Measurements from ENCODE around the gene OR10D3. TPM values are rescaled to one million over a fixed set of nuclear protein-coding genes. Genes with fewer than 3 reads are reported as not detected.
"Not testable (repeated sequence)": the region's sequence is repeated elsewhere in the genome, so short reads cannot be mapped to it uniquely, and the experiment has no call there.

The OR10D3 gene
- total RNA-seq, 1 experiment from 2014 or later = not detected

DNA sequence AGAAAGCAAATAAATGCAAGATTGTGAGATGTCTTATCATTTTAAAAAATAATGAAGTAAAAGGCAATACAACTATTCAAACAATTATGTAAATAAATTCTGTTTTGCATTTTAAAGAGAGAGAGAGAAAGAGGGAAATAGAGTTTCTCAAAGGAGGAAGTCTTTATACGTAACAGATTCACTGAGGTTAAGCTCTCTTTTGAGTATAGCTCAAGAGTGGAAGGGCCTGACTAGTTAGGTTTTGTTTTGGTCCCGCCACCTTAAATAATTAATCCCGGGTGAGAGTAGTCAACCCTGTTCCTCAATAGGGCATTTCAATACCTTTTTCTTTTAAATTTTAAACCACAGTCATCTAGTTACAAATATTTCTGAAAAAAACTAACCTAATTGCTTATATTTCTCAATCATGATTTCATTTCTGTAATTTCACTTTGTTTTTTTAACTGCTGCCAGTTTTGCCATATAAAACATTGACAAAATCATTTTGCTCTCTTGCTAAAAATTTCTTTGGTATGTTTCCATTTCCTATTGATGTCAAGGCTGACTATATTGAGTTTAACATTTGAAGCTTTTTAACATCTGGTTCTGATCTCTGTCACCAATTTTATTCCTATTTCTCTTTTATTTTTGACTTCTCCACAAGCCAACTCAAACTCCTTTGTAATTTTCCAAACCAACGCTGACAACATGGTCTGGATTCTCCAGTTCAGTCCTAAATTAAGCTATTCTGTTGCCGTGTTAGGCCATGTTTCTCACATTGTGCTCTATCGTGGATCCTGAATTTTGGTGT lies 10.3 kb downstream of the OR10D3 start:
- no peak for DNase-seq (ENCODE audit: low spot score)
- in situ Hi-C loops (cut with HindIII; ENCODE audit: low sequenced_read_pairs) = no loop called here

DNA sequence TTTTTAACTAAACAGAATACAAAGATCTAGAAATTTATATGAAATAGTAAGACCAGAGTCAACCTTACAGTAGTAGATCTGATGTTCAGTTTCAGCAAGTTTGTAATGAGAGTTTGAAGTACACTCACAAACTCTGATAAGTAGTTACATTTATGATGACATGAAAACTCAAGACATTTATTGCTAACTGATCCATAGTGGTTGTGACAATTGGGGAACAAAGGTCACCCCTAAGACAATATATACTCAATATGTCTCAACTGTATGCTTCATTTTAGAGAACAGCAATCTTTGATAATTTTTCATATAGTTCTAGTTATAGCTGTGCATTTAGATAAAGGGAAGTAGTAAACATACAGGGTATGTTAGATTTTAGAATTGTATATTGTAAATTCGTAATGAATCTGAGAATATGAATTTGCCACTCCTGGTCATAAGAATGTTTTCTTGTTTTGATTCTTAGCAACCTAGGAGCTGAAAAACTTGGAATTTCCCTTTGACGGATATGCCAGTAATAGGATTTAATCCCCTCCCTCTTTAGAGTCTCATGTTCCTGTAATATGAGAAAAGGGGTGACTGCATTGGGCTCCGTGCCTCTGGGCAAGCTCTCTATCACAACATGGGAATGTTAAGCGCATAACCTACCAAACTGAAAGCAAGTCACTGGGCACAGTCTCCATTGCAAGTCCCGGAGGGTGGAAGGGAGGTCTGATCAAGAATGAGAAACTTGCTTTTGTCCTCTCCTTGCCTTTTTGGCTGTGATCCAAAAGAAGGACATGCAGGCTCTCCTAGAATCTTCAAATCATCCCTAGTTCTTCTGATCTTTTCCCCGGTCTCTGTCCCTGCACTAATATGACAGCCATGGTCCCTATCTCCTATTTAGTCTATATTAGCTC lies 11.4 kb downstream of the OR10D3 start:
- in situ Hi-C loops (cut with HindIII; ENCODE audit: low sequenced_read_pairs) = no loop called here
- DNase-seq (ENCODE audit: low spot score) = no peak

- in situ Hi-C loops (cut with HindIII; ENCODE audit: low sequenced_read_pairs) = no loop called here
- DNase-seq (ENCODE audit: low spot score) = peak; percentile 12
Observed at GRCh38 chr11:124195189-124195734, 12.1 kb downstream of the OR10D3 start.

- no peak for DNase-seq (ENCODE audit: low spot score)
- in situ Hi-C loops (cut with HindIII; ENCODE audit: low sequenced_read_pairs) = no loop called here
Observed at GRCh38 chr11:124197999-124198398, 14.9 kb downstream of the OR10D3 start.

DNA sequence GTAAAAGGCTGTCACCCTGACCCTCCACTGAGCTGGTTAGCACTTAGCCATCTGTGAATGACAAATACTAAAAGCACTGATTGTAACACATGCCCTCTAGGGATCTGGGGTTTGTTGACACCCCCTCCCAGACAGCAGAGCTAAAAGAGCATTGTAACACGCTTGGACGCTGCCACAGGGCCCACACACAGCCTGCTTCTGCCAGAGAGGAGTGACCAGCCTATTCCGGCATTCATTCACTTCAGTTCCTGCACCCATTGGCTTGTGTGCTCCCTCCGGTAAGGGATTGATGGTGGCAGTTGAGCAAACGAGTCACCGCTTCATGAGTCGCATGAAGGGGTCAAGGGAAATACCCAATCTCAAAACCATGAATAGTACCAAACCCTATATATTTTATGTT lies 15.8 kb downstream of the OR10D3 start:
- in situ Hi-C loops (cut with HindIII; ENCODE audit: low sequenced_read_pairs) = no loop called here
- no peak for DNase-seq (ENCODE audit: low spot score)

GRCh38 chr11:124199702-124200101 lies 16.6 kb downstream of the OR10D3 start:
- in situ Hi-C loops (cut with HindIII; ENCODE audit: low sequenced_read_pairs) = no loop called here
- no peak for DNase-seq (ENCODE audit: low spot score)

DNA sequence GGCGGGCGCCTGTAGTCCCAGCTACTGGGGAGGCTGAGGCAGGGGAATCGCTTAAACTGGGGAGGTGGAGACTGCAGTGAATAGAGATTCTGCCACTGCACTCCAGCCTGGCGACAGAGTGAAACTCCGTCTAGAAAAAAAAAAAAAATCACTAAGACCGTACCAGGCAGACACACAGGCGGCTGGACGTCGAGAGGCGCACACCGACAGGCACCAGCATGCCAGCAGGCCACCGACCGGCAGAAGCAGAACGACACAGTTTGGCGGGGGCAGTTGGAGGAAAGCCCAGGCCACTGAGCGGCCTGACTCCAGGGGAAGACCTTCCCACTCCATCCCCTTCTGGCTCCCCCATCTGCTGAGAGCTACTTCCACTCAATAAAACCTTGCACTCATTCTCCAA lies 17.5 kb downstream of the OR10D3 start:
- in situ Hi-C loops (cut with HindIII; ENCODE audit: low sequenced_read_pairs) = no loop called here
- DNase-seq (ENCODE audit: low spot score) = no peak

DNA sequence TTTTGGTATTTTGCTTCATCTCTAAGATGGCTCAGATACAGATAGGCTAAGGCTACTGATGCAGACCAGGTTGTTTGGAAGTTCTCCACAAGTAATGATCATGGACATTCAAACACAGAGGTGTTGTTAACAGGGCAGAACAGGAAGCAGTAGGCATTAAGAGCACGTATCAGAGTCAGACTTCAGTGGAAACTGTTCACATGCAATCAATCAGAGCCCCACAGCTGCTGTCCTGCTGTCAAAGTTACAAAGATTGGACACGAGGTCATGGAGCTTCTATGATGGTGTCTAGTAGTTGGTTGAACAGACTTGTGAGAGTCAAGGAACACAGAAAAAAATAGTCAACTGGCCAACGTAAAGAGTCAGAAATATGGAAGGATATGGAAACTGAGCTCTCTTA lies 19.8 kb downstream of the OR10D3 start:
- in situ Hi-C loops (cut with HindIII; ENCODE audit: low sequenced_read_pairs) = no loop called here
- DNase-seq (ENCODE audit: low spot score) = no peak

- no peak for DNase-seq (ENCODE audit: low spot score)
- in situ Hi-C loops (cut with HindIII; ENCODE audit: low sequenced_read_pairs) = no loop called here
Observed at GRCh38 chr11:124204008-124204407, 20.9 kb downstream of the OR10D3 start.

- DNase-seq (ENCODE audit: low spot score) = no peak
- in situ Hi-C loops (cut with HindIII; ENCODE audit: low sequenced_read_pairs) = no loop called here
Observed at GRCh38 chr11:124207102-124207792, 24.1 kb downstream of the OR10D3 start.

DNA sequence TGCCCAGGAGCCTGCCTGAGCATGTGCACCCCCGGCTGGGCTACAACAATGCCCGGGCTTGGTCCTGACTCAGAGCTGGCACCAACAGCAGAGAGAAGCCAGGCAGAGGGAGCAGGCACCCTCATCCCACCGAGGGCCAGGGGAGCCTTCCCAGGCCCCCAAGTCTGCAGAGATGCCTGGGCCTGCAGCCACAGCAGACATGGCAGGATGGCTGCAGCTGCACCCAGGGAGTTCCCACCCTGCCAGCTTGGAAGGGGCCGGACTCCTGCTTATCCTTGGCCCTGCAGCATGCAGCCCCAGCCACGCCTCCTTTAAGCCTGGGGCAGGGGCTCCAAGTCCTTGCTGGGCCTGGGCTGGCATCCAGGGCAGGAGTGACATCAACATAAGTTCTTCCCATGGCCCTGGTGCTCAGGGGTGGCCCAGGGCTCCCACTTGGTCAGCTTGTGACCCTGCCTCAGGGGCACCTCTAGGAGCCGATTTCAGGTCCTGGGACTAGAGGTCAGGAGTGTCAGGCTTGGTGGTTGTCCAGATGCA lies 26.7 kb downstream of the OR10D3 start:
- no peak for DNase-seq (ENCODE audit: low spot score)
- in situ Hi-C loops (cut with HindIII; ENCODE audit: low sequenced_read_pairs) = no loop called here

GRCh38 chr11:124210421-124210820 lies 27.3 kb downstream of the OR10D3 start:
- no peak for DNase-seq (ENCODE audit: low spot score)
- in situ Hi-C loops (cut with HindIII; ENCODE audit: low sequenced_read_pairs) = no loop called here

DNA sequence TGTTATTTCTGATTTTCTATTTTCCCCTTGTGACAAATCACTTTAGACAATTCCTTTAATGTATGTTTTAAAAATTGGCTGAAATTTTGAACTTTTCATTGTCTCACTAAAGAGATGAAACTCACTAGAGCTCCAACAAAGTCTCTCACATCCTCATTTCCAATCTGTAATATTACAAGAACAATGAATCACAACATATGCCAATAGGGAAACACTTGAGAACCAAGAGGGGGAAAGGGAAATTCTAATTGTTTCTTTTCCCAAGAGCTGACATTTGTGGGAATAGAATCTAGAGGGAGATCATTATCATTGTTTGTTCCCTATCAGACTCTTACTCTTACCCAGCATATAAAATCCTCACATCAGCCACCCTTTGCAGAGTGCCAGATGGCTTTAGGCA lies 28.2 kb downstream of the OR10D3 start:
- no peak for DNase-seq (ENCODE audit: low spot score)
- in situ Hi-C loops (cut with HindIII; ENCODE audit: low sequenced_read_pairs) = no loop called here

- no peak for DNase-seq (ENCODE audit: low spot score)
- in situ Hi-C loops (cut with HindIII; ENCODE audit: low sequenced_read_pairs) = no loop called here
Observed at GRCh38 chr11:124214027-124214426, 30.9 kb downstream of the OR10D3 start.

DNA sequence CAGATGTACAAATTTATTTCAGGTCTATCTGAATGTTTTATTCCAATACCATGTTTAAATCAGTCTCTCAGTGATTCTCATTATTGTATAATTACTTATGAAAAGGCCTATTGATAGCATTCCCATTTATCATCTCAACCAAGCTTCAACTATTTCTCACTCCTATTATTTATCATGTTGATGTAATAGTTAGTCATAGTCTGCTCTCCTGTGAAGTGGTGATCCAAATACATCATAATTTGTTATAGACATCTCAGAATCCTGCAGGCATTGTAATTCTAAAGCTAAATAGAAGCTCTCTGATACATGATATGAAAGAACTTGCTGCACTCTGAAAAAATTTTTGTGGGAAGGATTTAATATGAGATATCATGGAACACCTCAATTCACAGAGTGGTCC lies 36.0 kb downstream of the OR10D3 start:
- no peak for DNase-seq (ENCODE audit: low spot score)
- in situ Hi-C loops (cut with HindIII; ENCODE audit: low sequenced_read_pairs) = no loop called here

GRCh38 chr11:124222407-124222806 lies 39.3 kb downstream of the OR10D3 start:
- in situ Hi-C loops (cut with HindIII; ENCODE audit: low sequenced_read_pairs) = no loop called here
- DNase-seq (ENCODE audit: low spot score) = no peak

DNA sequence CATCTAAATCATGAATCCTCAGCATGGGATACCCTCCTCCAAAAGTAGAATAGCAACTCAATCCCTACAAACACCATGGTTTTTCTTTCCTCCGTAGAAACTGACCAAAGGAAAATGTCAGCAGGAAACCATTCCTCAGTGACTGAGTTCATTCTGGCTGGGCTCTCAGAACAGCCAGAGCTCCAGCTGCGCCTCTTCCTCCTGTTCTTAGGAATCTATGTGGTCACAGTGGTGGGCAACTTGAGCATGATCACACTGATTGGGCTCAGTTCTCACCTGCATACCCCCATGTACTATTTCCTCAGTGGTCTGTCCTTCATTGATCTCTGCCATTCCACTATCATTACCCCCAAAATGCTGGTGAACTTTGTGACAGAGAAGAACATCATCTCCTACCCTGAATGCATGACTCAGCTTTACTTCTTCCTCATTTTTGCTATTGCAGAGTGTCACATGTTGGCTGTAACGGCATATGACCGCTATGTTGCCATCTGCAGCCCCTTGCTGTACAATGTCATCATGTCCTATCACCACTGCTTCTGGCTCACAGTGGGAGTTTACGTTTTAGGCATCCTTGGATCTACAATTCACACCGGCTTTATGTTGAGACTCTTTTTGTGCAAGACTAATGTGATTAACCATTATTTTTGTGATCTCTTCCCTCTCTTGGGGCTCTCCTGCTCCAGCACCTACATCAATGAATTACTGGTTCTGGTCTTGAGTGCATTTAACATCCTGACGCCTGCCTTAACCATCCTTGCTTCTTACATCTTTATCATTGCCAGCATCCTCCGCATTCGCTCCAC lies 41.7 kb downstream of the OR10D3 start:
- DNase-seq (ENCODE audit: low spot score); in situ Hi-C loops (cut with HindIII; ENCODE audit: low sequenced_read_pairs): not testable (repeated sequence)

DNA sequence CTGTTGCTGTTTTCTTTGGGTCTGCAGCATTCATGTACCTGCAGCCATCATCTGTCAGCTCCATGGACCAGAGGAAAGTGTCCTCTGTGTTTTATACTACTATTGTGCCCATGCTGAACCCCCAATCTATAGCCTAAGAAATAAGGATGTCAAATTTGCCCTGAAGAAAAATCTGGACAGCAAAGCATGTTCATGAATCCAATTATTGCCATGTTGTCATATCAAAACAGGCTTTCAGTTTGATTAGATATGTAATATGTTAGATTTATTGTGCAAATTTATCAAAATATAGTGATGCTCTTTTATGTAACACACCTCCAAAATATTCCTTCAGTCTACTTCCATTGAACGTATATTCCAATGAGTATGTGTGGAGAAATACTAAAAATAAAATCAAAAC lies 42.3 kb downstream of the OR10D3 start:
- no peak for DNase-seq (ENCODE audit: low spot score)
- in situ Hi-C loops (cut with HindIII; ENCODE audit: low sequenced_read_pairs) = no loop called here

DNA sequence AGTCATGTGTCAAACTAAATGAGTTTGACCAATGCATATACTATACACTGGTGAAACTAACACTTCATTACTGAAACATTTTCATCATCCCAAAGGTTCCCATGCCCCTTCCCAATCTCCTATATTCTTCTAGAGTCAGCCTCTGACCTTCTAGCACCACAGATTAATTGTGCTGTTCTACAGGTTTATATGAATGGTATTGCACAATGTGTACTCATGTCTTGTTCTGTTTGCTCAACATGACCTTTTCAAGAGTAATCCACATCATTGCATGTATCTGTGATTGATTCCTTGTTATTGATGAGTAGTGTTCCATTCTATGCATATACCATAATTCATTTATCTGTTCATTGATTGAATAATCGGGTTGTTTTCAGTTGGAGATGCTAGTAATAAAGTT lies 50.2 kb downstream of the OR10D3 start:
- in situ Hi-C loops (cut with HindIII; ENCODE audit: low sequenced_read_pairs) = no loop called here
- DNase-seq (ENCODE audit: low spot score) = no peak
